ENCODE measurements around the gene FGF1. TPM values are rescaled to one million over a fixed set of nuclear protein-coding genes. Genes with fewer than 3 reads are reported as not detected.

Gene FGF1
- total and polyA plus RNA-seq, 12 donors: 0.42 to 2.5 (median 0.90) TPM

GRCh38 chr5:142610176-142611001, 75.5 kb downstream of the FGF1 start:
- peaks cover 4% of the 10 kb centered on the region for H3K27me3 ChIP-seq
- H3K27ac ChIP-seq: no peak overlapping the region
- H3K4me3 ChIP-seq: no peak overlapping the region
- no peak for TF ChIP-seq CTCF (IDR thresholded peaks at IDR 0.05)
- TF ChIP-seq POLR2A (IDR thresholded peaks at IDR 0.05): no peak
- H3K9me3 ChIP-seq (replicated peaks in 1 of 3): no peaks in the 10 kb centered on the region
- H3K36me3 ChIP-seq (replicated peaks in 1 of 2): no peaks in the 10 kb centered on the region
- WGBS, 4 donors: 61 to 65% (median 63%) methylated on average over 6 of the region's 6 CpGs
- intact Hi-C loops (cut with DNase I): loop anchor here (5.0 kb wide), 2 partner anchors 47 to 87 kb away; no protein-coding TSS in a partner anchor
- DNase-seq: no peak
- no peaks in the 10 kb centered on the region for H3K4me1 ChIP-seq (replicated peaks in 1 of 2)

- H3K36me3 ChIP-seq (replicated peaks in 1 of 2): no peaks in the 10 kb centered on the region
- H3K27me3 ChIP-seq: peaks cover 4% of the 10 kb centered on the region
- intact Hi-C loops (cut with DNase I): loop anchor here in 1 of 2 donors (5.0 kb wide), 1 partner anchor 88 kb away; no protein-coding TSS in a partner anchor
- no peak for TF ChIP-seq POLR2A (IDR thresholded peaks at IDR 0.05)
- TF ChIP-seq CTCF (IDR thresholded peaks at IDR 0.05): no peak
- no peak overlapping the region for H3K27ac ChIP-seq
- no peak overlapping the region for H3K4me3 ChIP-seq
- 82 to 88% (median 84%) methylated on average over 5 to 6 of the region's 6 CpGs for WGBS, 4 donors
- H3K4me1 ChIP-seq (replicated peaks in 1 of 2): no peaks in the 10 kb centered on the region
- DNase-seq: no peak
- no peaks in the 10 kb centered on the region for H3K9me3 ChIP-seq (replicated peaks in 1 of 3)
Measured at GRCh38 chr5:142609142-142609541, 76.7 kb downstream of the FGF1 start.

DNA sequence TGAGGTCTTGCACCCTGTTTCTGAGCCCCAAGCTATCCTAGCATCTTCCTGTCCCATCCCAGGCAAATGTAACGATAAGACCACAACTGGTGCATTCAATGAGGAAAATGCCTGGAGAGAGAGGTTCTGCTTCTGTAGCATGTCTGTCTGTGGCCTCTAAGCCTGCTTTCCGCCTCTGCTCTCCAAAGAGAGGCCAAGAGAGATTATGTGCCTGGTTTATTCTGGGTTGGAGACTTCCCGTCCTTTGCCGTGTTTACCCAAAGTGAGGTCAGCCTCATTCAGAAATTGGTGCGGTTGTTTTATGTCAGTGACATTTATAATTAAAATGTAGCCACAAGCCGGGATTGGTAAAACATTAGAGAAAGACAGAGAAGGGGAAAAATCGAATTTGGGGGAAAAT, 77.8 kb downstream of the FGF1 start:
- no peak overlapping the region for H3K27ac ChIP-seq
- H3K27me3 ChIP-seq: peaks cover 4% of the 10 kb centered on the region
- H3K4me1 ChIP-seq (replicated peaks in 1 of 2): no peaks in the 10 kb centered on the region
- no peak for DNase-seq
- no peak for TF ChIP-seq CTCF (IDR thresholded peaks at IDR 0.05)
- no peak for TF ChIP-seq POLR2A (IDR thresholded peaks at IDR 0.05)
- H3K9me3 ChIP-seq (replicated peaks in 1 of 3): no peaks in the 10 kb centered on the region
- intact Hi-C loops (cut with DNase I): loop anchor here in 1 of 2 donors (5.0 kb wide), 1 partner anchor 89 kb away; no protein-coding TSS in a partner anchor
- H3K36me3 ChIP-seq (replicated peaks in 1 of 2): no peaks in the 10 kb centered on the region
- no peak overlapping the region for H3K4me3 ChIP-seq
- 63 to 84% (median 70%) methylated on average over 7 of the region's 7 CpGs for WGBS, 4 donors

DNA sequence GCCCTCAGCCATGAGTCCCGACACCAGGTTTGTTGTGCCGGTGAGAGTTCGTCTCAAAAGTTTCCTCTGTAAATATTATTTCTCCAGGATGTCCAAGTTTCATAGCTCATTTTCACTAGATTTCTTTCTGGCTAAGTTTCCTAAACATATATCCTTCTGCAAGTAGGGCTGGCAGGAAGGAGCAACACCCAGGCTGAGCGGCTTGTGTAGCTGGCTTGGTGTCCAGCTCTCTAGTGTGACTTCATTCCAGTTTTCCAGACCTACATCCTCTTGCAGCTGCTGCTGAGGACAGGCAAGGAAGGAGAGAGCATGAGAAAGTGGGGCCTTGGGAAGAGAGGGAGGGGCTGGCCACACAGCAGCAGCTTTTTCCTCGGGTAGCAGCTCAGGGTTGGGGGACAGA, 80.3 kb downstream of the FGF1 start:
- intact Hi-C loops (cut with DNase I): loop anchor here in 1 of 2 donors (5.0 kb wide), 1 partner anchor 92 kb away; no protein-coding TSS in a partner anchor
- Histone ChIP-seq H3K4me1 (replicated peaks in 1 of 2) (peaks cover under 1 to 6% of the 10 kb centered on the region in 2 donors), H3K27ac (no peak overlapping the region), H3K27me3 (peaks cover 8% of the 10 kb centered on the region), H3K9me3 (replicated peaks in 1 of 3) (no peaks in the 10 kb centered on the region), H3K4me3 (no peak overlapping the region), H3K36me3 (replicated peaks in 1 of 2) (no peaks in the 10 kb centered on the region)
- no peak for TF ChIP-seq CTCF (IDR thresholded peaks at IDR 0.05)
- no peak for TF ChIP-seq POLR2A (IDR thresholded peaks at IDR 0.05)
- 70 to 75% (median 74%) methylated on average over 5 of the region's 5 CpGs for WGBS, 4 donors
- DNase-seq: no peak
